Activated CD4-positive, alpha-beta T cell treated with anti-CD3 and anti-CD28 coated beads, Interleukin-2, amount 50 U/mL, for 1 hour (primary cell): Measurements from ENCODE around the gene CTDNEP1.
A peak's percentile ranks its signal among the peaks of the same experiment; 100 is the strongest.

ENCODE experiments used
- DNase-seq: peaks from one replicate; pipeline ENCODE4 v3.0.0-alpha.2; 2020

Gene CTDNEP1

GRCh38 chr17:7251661-7252175, at the start of gene CTDNEP1:
TSS of gene CTDNEP1 (minus strand) at chr17:7251734. CDS start at chr17:7251296, 438 bp downstream.
- DNase-seq = peak; percentile 98

DNA sequence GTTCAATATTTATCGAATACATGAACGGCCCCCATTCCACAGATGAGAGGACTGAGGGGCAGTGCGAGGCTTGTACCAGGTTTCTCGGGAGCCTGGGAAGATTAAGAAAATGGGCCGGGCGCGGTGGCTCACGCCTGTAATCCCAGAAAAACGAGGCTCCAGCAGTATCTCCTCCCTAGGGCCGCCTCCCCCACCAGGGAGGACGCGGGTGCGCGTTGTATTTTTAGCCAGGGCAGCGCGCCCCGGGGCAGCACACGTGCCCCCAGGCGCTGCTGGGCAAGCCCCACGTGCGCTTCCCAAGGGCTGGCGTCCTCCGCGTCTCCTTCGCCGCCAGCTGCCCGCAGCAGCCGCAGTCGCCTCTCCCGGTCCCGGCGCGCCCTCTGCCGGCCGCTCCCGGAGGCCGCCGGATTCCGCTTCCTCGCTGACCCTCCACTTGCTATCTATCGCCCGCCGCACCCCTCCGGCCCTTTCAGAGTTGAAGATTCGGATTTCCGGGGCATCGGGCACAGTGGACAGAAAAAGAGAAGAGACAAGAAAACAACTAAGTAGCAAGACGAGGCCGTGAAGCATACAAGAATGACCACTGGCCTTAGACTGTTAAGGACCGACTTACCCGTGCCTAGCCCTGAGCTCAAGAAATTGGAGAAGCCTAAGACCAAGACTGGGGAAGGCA, 44.8 kb upstream of the CTDNEP1 start:
- DNase-seq = peak; percentile 48

GRCh38 chr17:7295230-7296180, 44.0 kb upstream of the CTDNEP1 start:
- DNase-seq = no peak

DNA sequence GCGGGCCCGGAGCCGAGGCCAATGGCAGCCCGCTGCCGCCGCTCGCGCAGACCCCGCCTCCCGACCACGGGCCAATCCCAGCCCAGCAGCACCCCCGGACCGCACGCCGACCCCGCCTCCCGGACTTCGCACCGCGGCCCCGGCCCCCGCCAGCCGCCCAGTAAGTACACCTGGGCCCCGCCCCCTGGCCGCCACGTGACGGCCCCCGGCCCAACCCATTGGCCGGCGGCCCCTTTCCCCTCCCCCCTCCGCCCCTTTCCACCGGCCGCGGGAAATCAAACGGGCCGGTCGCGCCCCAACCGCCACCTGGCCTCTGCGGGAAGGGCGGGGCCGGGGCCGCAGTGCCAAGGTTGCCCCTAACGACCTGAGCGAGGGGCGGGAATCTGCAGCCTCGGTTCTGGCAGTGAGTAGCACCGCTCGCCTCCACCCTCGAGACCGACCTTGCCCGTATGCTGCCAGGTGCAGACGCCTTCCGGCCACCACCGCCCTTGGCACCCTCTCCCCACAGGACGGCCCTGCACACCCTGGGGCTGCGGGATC, 43.1 kb upstream of the CTDNEP1 start, which contains the start of gene YBX2:
Gene YBX2, minus strand, starts transcription at position 26 of the 540 bp plus-strand sequence. CDS start 139 bp downstream, outside the sequence.
- DNase-seq = peak; percentile 68

GRCh38 chr17:7293816-7294613, 42.5 kb upstream of the CTDNEP1 start:
- no peak for DNase-seq

DNA sequence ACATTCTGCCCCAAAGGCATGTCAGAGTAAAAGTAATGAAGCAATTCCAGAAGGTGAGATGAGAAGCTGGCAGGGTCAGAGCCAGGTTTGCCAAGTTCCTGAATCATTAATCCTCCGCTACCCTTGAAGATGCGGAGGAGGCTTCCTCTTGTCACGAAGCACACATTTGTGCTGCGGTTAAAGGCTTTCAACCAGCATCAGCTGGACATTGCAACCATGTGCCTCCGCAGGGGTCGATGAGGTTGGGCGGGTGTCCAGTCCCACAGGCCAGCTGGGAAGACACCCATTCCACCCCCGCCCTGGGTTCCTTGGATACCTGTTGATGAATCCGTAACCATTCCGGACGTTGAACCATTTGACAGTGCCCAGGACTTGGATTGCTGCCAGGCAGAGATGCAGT, 41.6 kb upstream of the CTDNEP1 start:
- no peak for DNase-seq

DNA sequence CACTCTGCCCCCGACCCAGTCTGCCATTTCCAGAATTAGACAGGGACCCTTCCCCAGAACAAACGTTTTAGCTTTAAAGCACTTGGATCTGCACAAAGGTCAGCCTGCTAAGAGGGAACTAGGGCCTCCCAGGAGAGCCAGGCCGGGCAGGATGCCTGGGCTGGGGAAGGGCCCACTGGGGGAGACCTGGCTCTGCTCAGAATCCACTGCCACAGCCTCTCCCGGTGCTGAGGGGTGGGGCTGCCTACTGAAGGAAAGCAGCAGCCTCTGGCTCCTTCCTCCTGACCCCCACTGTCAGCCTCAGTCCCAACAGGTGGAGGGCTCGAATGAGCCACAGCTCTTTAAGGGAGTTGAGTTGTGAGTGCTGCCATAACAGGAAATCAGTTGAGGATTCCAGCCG, 41.2 kb upstream of the CTDNEP1 start:
- no peak for DNase-seq

DNA sequence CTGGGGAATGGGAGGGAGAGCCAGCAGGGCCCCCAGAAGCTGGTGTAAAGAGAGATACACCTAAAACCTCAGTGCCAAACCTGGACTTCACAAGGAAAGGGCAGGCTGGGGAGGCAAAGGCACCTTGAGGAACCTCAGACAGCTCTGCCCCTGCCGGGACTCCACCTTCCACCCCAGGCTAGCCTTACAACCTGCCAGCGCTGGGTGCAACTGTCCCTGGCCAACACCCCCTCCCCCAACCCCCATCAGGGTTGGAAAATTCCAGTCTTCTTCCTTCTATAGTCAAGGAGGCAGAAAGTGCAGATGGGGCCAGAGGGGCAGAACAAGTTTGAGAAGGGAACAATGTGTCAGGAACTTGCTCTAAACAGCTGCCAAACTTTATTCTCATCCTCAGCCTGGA, 40.7 kb upstream of the CTDNEP1 start:
- no peak for DNase-seq

GRCh38 chr17:7290685-7291084, 39.2 kb upstream of the CTDNEP1 start:
- no peak for DNase-seq

- no peak for DNase-seq
These were observed 38.6 kb upstream of the CTDNEP1 start for GRCh38 chr17:7290166-7290565.

DNA sequence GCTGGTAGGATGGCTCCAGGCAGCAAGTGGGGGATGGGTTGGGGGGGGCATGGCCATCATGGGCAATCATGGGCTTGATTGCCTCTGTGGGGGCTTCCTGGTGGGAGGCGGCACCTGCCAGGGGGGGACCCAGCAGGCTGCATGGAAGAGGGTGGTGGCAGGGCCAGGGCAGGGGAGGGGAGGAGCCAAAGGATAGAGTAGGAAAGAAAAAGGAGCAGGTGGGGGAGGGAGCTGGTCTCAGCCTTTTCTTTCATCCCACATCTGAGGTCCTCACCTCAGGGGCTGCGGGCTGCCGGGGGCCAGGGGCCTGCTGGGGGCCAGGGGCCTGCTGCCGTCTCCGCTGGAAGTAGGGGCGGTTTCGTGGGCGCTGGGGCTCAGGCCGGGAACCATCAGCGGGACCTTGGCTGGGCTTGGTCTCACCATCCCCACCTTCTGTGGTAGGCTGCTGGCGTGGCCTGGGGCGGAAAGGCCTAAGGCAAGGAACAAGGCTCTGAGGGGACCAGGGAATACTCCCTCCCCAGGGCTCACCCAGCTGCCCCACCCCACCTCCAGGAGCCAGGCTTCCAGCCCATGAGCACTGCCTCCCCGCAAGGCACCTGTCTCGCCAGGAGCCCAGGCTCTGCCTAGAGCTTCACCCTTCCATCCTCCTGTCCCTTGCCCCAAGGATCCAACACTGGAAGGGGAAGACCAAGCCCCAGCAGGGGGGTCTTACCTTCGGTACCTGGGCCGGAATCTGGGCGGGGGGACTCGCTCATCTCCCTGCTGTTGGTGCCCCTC, 37.9 kb upstream of the CTDNEP1 start:
- no peak for DNase-seq

GRCh38 chr17:7285679-7286078, 34.1 kb upstream of the CTDNEP1 start:
- DNase-seq = no peak

GRCh38 chr17:7284911-7285310, 33.4 kb upstream of the CTDNEP1 start:
- no peak for DNase-seq

DNA sequence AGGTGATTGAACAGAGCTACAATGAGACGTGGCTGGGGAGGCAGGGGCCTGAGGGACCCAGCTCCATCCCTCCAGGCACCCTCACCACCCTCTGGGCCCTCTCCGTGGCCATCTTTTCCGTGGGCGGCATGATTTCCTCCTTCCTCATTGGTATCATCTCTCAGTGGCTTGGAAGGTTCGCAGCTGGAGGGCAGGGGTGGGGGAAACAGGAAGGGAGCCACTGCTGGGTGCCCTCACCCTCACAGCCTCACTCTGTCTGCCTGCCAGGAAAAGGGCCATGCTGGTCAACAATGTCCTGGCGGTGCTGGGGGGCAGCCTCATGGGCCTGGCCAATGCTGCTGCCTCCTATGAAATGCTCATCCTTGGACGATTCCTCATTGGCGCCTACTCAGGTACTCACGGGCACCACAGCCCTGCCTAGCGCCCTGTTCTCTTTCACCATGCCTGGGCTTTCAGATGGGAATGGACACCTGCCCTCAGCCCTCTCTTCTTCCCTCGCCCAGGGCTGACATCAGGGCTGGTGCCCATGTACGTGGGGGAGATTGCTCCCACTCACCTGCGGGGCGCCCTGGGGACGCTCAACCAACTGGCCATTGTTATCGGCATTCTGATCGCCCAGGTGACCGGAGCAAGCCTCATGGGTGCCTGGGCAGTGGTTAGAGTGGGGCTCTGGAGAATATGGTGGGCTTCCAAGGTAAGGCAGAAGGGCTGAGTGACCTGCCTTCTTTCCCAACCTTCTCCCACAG, 32.1 kb upstream of the CTDNEP1 start:
- DNase-seq = no peak

GRCh38 chr17:7282752-7283321, 31.3 kb upstream of the CTDNEP1 start:
- no peak for DNase-seq

GRCh38 chr17:7281953-7282751, 30.6 kb upstream of the CTDNEP1 start:
- DNase-seq = no peak

GRCh38 chr17:7281074-7281952, 29.8 kb upstream of the CTDNEP1 start, which contains the start of gene SLC2A4:
TSS of gene SLC2A4 (plus strand) at chr17:7281718. CDS start at chr17:7281935, 217 bp downstream.
- peak; percentile 80 for DNase-seq

- peak; percentile 87 for DNase-seq
These were observed 29.1 kb upstream of the CTDNEP1 start for GRCh38 chr17:7280519-7281073.
